HepG2 (cell line): Measurements from ENCODE around the gene PLEKHB2. TPM values are rescaled to one million over a fixed set of nuclear protein-coding genes. Genes with fewer than 3 reads are reported as not detected.

Source experiments
- ARID3A ChIP-seq: IDR thresholded peaks from 2 replicates; pipeline ENCODE4 v1.6.1; 2012; ENCODE audit warnings: low read depth, low read length, improper control_type of control experiment
- CCAR2 ChIP-seq: fragments of 200-400 bp; formaldehyde crosslinking; optimal IDR thresholded peaks from 2 replicates; pipeline ENCODE3; 2018; ENCODE audit warnings: low read depth, mild to moderate bottlenecking, low read length, moderate library complexity
- CHCHD3 ChIP-seq: sonication (generic); formaldehyde crosslinking; IDR thresholded peaks from 2 replicates; pipeline ENCODE4 v1.8.0; 2022; ENCODE audit warnings: mild to moderate bottlenecking, missing genetic modification reagents, moderate library complexity
- E2F2 ChIP-seq: sonication (generic); formaldehyde crosslinking; IDR thresholded peaks from 2 replicates; pipeline ENCODE4 v1.4.0; 2020; ENCODE audit warnings: missing genetic modification reagents, borderline replicate concordance
- GMEB1 ChIP-seq: sonication (generic); formaldehyde crosslinking; IDR thresholded peaks from 2 replicates; pipeline ENCODE4 v1.5.1; 2020; ENCODE audit warnings: missing genetic modification reagents, mild to moderate bottlenecking, borderline replicate concordance
- NFAT5 ChIP-seq: sonication (generic); formaldehyde crosslinking; IDR thresholded peaks from 2 replicates; pipeline ENCODE4 v1.4.0; 2020; ENCODE audit warnings: missing genetic modification reagents
- SNAPC2 ChIP-seq: sonication (generic); formaldehyde crosslinking; IDR thresholded peaks from 2 replicates; pipeline ENCODE4 v1.8.1; 2022; ENCODE audit warnings: mild to moderate bottlenecking, missing genetic modification reagents
- ZBTB26 ChIP-seq: IDR thresholded peaks from 2 replicates; pipeline ENCODE4 v1.6.1; 2016; ENCODE audit warnings: missing compliant biosample characterization, missing genetic modification reagents, borderline replicate concordance
- ZBTB43 ChIP-seq: sonication (generic); formaldehyde crosslinking; conservative IDR thresholded peaks from 2 replicates; pipeline ENCODE4 v1.4.0; 2020; ENCODE audit warnings: missing genetic modification reagents
- ZNF12 ChIP-seq: sonication (generic); formaldehyde crosslinking; IDR thresholded peaks from 2 replicates; pipeline ENCODE4 v1.5.0; 2020; ENCODE audit warnings: missing genetic modification reagents
- ZNF205 ChIP-seq: IDR thresholded peaks from 2 replicates; pipeline ENCODE4 v1.6.1; 2018; ENCODE audit warnings: missing biosample characterization, missing genetic modification reagents
- ZNF616 ChIP-seq: sonication (generic); formaldehyde crosslinking; IDR thresholded peaks from 2 replicates; pipeline ENCODE4 v1.5.0; 2020; ENCODE audit warnings: low read depth, mild to moderate bottlenecking, missing genetic modification reagents
- ZSCAN21 ChIP-seq: sonication (generic); formaldehyde crosslinking; IDR thresholded peaks from 2 replicates; pipeline ENCODE4 v1.8.0; 2022; ENCODE audit warnings: mild to moderate bottlenecking, missing genetic modification reagents, moderate library complexity, borderline replicate concordance
- ZSCAN9 ChIP-seq: IDR thresholded peaks from 2 replicates; pipeline ENCODE4 v1.6.1; 2016; ENCODE audit warnings: borderline replicate concordance
- polyA plus RNA-seq, 8 experiments: library from polyadenylated mRNA; depleted of rRNA in 3 of 8; stranded (reverse) in 7 of 8; unstranded in 1 of 8; fragments of >200 nt; fragmentation: Illumina TruSeq in 4 of 8; extraction: Trizol in 4 of 8; gene quantifications; 2 replicates each; pipeline versions ENCODE4 v1.2.1 to v1.2.3, GENCODE V29; 2011 to 2016; ENCODE audit warnings: low read depth in 4 of 8, missing spikeins in 1 of 8, mixed read lengths in 1 of 8; ENCODE audit not compliant: insufficient read depth in 1 of 8
- total RNA-seq, 5 experiments: library from RNA; depleted of rRNA; stranded (reverse); fragments of >200 nt; fragmentation: Illumina TruSeq; extraction: Trizol; gene quantifications; 2 replicates each; pipeline ENCODE4 v1.2.3, GENCODE V29; 2016; ENCODE audit warnings: low read depth in 1 of 5

Gene PLEKHB2
- total and polyA plus RNA-seq, 2 of the 13 experiments (the other 11 are each of a cell fraction or from before 2014, with no cell fraction given), result 73.0 to 78.9 TPM

- no peak for TF ChIP-seq NFAT5 (CRISPR knock-in tag)
- TF ChIP-seq CCAR2, result no peak
- no peak for TF ChIP-seq CHCHD3
- no peak for TF ChIP-seq ZSCAN9 (CRISPR knock-in tag)
- no peak for TF ChIP-seq ARID3A
- TF ChIP-seq ZSCAN21, result 0 out of 2 replicates have a peak, but pooled peaks have one; percentile 42
- peak; percentile 91 for TF ChIP-seq GMEB1 (CRISPR knock-in tag)
- TF ChIP-seq ZNF205 (CRISPR knock-in tag), result 0 out of 2 replicates have a peak, but pooled peaks have one; percentile 6
- TF ChIP-seq ZNF616 (CRISPR knock-in tag), result no peak; the same call in 1 of the 2 replicates
- no peak for TF ChIP-seq ZBTB43 (CRISPR knock-in tag)
- peak; percentile 59; the same call in 1 of the 2 replicates for TF ChIP-seq SNAPC2 (CRISPR knock-in tag)
- TF ChIP-seq ZBTB26 (CRISPR knock-in tag), result peak; percentile 20; the same call in 1 of the 2 replicates
- TF ChIP-seq E2F2, result 0 out of 2 replicates have a peak, but pooled peaks have one; percentile 16
- peak; percentile 34; the same call in 1 of the 2 replicates for TF ChIP-seq ZNF12 (CRISPR knock-in tag)
Observed at GRCh38 chr2:131105156-131105949, at the start of gene PLEKHB2 (continued).
